BJ (cell line): ENCODE measurements around the gene CSTF2T. TPM values are rescaled to one million over a fixed set of nuclear protein-coding genes. Genes with fewer than 3 reads are reported as not detected.

Experiments
- CTCF ChIA-PET: fragments of 350-600 bp; formaldehyde crosslinking; extraction: SDS; loops from one replicate; lab custom pipeline; 2021; ENCODE audit warnings: antibody characterized with exemption, inconsistent platforms; lab: Yijun Ruan, JAX
- POLR2A ChIA-PET: fragments of 300-600 bp; sonication (Branson Sonifier 250); formaldehyde crosslinking; extraction: SDS; loops from one replicate; lab custom pipeline; 2021; ENCODE audit warnings: antibody characterized with exemption; lab: Charles Lee
- DNase-seq: peaks from one replicate; pipeline ENCODE4 v3.0.0-alpha.2; 2011; ENCODE audit warnings: low read depth
- H3K27me3 ChIP-seq: 2 replicates; pipeline ENCODE4 v1.6.0; 2011; ENCODE audit warnings: low read length; ENCODE audit not compliant: control insufficient read depth, insufficient read depth
- H3K36me3 ChIP-seq: 2 replicates; pipeline ENCODE4 v1.5.1; 2011; ENCODE audit warnings: low read length; ENCODE audit not compliant: control insufficient read depth, insufficient read depth
- H3K4me3 ChIP-seq: 2 replicates; pipeline ENCODE4 v1.5.1; 2011; ENCODE audit warnings: low read depth, mild to moderate bottlenecking, control low read depth, low read length
- polyA plus RNA-seq: library from polyadenylated mRNA; depleted of rRNA; stranded (reverse); fragments of >200 nt; gene quantifications from 2 replicates; pipeline ENCODE4 v1.2.3, GENCODE V29; 2011
- TF ChIP-seq, protein P1 (sequence below): IDR thresholded peaks from 2 replicates; pipeline ENCODE4 v1.5.1; 2011; ENCODE audit warnings: low read depth, mild to moderate bottlenecking, control low read depth, inconsistent platforms, low read length, moderate library complexity; ENCODE audit not compliant: insufficient read depth

Gene CSTF2T
- polyA plus RNA-seq, 1 experiment, result 4.2 TPM

GRCh38 chr10:51663086-51663485 is 36.3 kb downstream of the CSTF2T start:
- POLR2A ChIA-PET, result no interaction called here
- CTCF ChIA-PET, result no interaction called here
- no peaks in the 10 kb centered on the region for H3K36me3 ChIP-seq
- TF ChIP-seq, protein P1, sequence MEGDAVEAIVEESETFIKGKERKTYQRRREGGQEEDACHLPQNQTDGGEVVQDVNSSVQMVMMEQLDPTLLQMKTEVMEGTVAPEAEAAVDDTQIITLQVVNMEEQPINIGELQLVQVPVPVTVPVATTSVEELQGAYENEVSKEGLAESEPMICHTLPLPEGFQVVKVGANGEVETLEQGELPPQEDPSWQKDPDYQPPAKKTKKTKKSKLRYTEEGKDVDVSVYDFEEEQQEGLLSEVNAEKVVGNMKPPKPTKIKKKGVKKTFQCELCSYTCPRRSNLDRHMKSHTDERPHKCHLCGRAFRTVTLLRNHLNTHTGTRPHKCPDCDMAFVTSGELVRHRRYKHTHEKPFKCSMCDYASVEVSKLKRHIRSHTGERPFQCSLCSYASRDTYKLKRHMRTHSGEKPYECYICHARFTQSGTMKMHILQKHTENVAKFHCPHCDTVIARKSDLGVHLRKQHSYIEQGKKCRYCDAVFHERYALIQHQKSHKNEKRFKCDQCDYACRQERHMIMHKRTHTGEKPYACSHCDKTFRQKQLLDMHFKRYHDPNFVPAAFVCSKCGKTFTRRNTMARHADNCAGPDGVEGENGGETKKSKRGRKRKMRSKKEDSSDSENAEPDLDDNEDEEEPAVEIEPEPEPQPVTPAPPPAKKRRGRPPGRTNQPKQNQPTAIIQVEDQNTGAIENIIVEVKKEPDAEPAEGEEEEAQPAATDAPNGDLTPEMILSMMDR, result no peak
- no peaks in the 10 kb centered on the region for H3K27me3 ChIP-seq
- DNase-seq, result no peak
- no peak overlapping the region for H3K4me3 ChIP-seq

DNA sequence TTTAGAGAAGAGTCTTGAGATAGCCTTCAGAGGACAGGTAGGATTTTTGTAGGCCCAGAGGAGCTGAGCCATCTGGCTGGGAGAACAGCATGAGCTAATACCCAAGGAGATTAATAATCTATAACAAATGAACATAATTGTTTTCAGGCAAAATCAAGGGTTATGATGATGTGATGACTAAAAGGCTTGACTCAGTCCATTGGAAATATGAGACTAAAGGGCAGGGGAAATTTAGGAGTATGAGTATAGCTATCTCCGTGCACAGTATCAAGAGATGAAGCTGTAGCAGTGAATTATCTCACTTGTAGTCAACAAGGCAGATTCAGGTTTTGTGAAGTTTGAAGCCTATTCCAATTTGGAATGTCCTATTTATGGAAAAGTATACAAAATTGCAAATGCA is 40.1 kb downstream of the CSTF2T start:
- no peaks in the 10 kb centered on the region for H3K27me3 ChIP-seq
- H3K4me3 ChIP-seq, result no peak overlapping the region
- ChIA-PET POLR2A (no interaction called here), CTCF (interaction anchor here (0.8 to 1.4 kb wide), 2 partner anchors 9 to 19 kb away, joined by 4 read pairs; no protein-coding TSS in a partner anchor)
- H3K36me3 ChIP-seq, result no peaks in the 10 kb centered on the region
- TF ChIP-seq, protein P1, result no peak
- no peak for DNase-seq

DNA sequence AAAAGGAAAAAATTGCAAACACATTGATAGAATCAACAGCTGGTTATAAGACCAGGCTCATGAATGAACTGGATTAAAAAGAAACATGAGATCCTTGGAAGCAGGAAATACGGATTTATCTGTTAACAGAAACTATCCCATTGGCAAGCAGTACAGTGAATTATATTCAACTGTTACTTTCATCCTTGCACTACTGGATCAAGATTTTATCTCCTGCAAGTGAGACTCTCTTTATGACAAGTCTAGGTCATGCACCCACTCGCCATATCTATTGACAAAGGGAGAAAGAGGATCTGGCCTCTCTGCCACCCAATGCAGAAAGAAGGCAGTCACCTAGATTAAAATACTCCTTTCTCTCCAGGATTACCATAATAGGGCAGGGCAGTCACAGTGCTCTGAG is 41.4 kb downstream of the CSTF2T start:
- H3K27me3 ChIP-seq, result no peaks in the 10 kb centered on the region
- ChIA-PET CTCF (no interaction called here), POLR2A (no interaction called here)
- DNase-seq, result no peak
- H3K36me3 ChIP-seq, result no peaks in the 10 kb centered on the region
- TF ChIP-seq, protein P1, result no peak
- no peak overlapping the region for H3K4me3 ChIP-seq

DNA sequence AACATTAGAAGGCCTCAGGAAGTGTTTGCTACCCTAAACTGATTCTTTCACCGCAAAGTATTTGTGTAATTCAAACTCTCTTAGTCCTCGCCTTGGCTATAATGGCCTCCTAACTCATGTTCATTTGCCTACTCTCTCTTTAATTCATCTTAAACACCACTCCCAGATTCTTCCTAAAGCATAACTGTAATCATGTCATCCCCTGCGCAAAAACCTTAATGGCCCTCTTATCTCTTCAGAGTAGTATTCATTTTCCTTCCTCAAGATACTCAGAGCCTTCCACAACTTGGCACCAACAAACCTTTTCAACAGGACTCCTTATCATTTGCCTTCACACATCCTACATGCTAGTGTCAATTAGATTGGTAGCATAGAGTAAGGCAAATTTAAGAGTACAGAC is 42.9 kb downstream of the CSTF2T start:
- no peak for DNase-seq
- Histone ChIP-seq H3K36me3 (no peaks in the 10 kb centered on the region), H3K27me3 (no peaks in the 10 kb centered on the region), H3K4me3 (no peak overlapping the region)
- POLR2A ChIA-PET, result no interaction called here
- CTCF ChIA-PET, result no interaction called here
- TF ChIP-seq, protein P1, result no peak

DNA sequence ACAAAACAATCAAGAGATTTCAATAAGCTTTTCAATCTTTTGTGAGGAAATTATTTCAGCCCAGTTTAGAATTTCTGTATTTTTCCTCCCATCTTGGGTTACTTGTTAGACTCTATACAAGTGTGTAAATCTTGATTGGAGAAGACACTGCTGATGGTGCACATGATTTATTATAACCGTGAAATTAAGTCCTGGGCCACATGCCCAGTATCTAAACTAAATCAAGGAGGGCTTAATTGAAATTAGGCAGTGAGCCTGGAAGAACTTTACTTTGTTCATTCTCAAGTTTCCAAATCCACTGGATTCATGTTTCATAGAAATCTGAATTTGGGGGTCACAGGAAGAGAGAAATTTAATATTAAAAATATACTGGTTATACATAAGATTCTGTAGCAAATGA is 44.5 kb downstream of the CSTF2T start:
- Histone ChIP-seq H3K27me3 (no peaks in the 10 kb centered on the region), H3K4me3 (no peak overlapping the region), H3K36me3 (no peaks in the 10 kb centered on the region)
- TF ChIP-seq, protein P1, result no peak
- POLR2A ChIA-PET, result no interaction called here
- CTCF ChIA-PET, result no interaction called here
- no peak for DNase-seq
